ENCODE results near the gene CAMTA1.

Gene CAMTA1

DNA sequence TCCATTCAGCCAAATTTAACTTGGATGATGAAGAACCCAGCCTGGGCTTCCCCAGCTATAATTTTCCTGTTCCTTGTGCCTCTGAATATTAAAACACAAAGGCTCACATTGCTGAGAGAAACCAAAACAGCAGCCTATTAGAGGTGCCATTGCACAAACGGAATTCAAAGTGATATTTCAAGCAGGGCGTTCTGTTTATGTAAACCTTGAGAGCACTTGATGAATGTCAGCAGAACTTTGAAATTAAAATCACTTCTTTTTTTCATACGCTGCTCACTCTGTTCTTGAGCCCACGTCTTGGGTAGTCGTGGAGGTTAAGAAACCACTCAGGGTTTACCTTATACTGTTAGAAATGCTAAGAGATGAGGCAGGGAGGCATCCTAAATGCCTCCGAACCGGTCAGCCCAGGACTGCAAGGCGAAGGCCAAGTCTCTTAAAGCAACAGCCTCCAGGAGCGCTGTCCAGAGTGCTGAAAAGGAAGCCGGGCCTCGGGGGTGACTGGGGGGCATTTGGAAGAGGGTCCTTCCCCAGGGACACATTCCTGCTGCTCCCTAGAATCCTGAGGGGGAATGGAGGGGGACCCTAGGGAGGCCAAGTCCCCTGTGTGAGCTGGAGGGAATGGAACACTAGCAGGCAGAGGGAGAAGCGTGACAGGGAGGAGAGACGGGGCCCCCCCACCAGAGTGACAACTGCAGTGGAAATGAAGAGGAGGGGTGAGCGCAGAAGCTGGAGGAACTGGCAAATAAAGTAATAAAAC lies 831.0 kb downstream of the CAMTA1 start:
- no peak for DNase-seq (ENCODE audit: low read depth)

DNA sequence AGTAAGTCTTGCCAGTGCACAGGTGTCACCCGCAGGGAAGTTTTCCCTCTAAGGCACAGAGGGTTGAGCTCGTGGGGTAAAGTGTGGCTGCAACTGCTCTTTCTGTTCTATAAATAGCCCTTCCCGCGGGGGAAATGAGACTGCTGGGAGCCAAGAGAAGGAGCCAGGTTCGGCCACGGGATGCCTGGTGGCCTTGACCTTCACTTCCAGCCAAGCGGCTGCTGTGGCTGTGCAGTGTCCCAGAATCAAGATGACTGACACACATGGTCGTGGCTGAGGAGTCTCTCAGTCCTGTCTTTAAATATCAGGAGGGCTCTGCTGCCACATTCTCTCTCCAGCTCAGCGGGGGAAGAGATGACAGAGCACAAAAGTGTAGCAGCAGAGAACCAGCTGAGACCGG lies 831.7 kb downstream of the CAMTA1 start:
- no peak for DNase-seq (ENCODE audit: low read depth)

DNA sequence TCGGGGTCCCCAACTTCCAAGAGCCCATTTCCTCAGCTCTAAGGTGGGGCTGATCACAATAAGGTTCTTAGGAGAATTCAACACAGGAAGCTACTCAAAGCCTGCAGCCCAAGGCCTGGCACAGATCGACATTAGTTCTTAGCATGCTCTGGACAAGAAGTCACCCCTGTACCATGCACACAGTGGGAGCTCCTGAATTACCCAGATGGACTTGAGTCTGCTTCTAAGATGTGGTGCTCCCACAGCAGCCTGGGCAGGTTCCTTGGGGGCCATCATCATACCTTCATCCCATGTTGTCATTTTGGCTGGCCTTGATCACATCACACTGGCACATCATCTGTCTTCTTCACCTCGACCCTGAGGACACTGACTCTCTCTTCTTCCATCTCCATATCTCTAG lies 832.6 kb downstream of the CAMTA1 start:
- no peak for DNase-seq (ENCODE audit: low read depth)

DNA sequence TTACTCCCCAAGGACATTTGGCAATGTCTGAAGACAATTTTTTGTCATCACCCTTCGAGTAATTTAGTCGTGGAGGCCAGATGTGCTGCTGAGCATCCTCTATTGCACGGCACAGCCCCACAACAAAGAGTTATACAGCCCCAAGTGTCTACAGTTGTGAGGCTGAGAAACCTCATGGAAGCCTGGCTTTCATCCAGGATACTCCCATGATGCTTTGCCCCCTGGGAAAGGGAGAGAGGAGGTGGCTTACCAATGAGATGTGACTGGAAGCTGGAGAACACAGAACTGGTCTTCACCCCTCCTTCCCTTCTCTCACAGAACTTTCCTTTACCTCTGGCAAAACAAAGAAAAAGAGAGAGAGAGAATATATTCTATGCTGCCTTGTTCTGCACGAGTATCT lies 834.9 kb downstream of the CAMTA1 start:
- DNase-seq (ENCODE audit: low read depth): no peak

DNA sequence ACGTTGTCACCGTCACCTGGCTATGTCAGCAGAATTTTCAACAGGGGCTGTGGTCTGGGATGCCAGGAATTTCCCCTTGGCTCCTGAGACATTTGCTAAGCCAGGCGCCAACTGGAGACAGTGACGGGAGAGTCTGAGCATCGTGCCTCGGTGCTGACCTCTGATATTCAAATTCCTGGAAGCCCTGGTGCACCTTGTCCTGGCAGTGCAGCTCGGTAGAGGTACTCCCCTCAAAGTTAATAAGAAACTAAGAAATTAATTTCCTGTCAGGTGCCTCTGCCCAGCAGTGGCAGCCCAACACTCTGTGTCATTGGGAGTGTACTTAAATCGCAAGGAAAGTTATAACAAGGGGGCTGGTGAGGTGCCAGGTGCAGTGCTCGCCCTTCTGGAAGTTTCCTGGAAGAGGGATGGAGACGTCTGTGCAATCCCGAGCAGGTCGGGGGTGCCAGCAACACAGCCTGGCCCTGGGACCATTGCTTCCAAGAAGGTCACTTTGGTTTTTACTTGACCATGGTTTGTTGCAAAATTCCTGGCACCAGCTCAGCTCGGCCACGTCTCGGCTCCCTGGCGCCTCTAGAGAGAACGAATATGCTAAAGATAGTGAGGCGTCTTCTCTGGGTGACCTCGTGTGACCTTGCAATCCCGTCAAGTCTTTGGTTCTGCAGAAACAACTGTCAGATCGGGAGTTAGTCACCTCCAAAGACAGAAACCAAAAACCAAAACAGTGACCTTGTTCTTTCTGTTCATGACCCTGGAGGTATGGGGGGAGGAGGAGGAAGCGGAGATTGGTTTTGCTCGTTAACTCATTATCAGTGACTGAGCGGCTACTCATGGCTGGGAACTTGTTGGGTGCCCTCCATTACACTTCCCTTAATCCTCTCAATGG lies 836.3 kb downstream of the CAMTA1 start:
- no peak for DNase-seq (ENCODE audit: low read depth)

DNA sequence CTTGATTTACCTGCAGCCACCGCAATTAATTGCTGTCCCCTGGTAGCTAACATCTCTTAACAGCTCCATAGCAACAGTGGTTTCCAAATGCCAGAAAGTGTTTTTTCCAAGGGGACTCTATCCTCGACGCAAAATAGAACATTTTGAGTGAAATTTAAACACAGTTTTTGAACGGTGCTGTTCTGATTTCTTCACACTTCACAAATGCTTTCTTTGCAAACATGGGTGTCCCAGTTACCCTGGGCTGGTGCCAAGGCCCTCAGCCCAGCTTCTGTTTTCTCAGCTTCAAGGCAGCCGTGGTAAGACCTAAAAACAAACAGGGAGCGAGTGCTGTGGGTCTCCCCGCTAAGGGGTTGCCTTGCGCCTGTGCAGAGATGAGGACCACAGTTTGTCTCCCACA lies 838.6 kb downstream of the CAMTA1 start:
- DNase-seq (ENCODE audit: low read depth): no peak

DNA sequence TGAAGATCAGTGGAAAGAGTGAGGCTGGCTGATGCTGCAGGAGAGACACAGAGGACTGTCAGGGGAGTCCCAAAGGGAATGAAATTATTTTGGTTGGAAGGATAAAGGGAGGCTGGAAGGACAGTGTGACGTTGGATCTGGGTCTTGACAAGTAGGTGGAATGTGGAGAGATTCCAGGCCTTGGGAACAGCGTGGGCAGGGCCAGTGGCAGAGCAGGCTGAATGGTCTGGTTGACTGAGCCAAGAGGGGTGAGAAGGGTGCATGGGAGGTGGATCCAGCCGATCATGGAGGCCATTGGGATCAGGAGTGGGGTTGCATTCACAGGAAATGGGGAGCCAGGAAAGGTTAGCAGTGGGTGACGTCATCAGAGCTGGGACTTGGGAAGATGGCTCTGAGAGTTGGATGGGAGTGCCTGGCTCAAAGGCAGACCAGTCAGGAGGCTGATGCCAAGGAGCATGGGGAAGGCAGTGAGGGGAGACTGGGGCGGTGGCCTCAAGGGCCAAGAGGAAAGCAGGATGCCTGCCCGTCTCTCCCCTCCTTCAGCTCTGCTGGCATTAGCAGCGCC lies 839.6 kb downstream of the CAMTA1 start:
- no peak for DNase-seq (ENCODE audit: low read depth)

DNA sequence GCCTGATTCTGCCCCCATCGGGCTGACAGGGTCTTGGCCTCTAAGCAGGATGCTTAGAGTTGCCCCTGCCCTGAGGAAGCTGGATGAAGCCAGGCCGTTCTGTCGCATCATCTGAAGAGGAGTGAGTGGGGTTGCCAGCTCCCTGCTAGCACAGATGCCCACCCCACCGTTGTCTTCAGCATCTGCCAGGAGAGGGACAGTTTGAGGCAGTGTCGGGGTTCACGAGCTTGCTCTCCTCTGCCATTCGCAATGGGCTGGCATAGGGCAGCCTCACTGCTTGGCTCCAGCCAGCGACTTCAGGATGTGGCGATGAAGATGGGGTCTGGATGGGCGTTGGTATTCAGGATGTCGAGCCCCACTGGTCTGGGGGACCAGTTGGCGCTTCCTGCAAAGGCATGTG lies 840.1 kb downstream of the CAMTA1 start:
- DNase-seq (ENCODE audit: low read depth): no peak

DNA sequence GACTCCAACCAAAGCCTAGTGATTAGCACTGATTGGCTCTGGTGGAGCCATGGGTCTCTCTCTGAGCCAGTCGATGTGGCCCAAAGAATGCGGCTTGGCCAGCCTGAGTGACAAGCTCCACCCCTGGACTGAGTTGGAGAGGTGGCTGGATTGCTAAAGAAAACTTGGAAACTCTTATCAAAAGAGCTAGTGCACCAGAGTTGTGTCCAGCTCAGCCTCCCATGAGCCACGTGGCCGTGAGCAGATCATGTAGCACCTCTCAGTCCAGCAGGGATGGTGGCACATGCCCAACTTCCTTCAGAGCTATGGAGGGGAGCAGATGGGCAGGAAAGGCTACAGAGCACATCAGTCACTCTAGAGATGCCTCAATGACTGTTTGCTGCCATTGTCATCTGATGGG lies 843.0 kb downstream of the CAMTA1 start:
- no peak for DNase-seq (ENCODE audit: low read depth)

DNA sequence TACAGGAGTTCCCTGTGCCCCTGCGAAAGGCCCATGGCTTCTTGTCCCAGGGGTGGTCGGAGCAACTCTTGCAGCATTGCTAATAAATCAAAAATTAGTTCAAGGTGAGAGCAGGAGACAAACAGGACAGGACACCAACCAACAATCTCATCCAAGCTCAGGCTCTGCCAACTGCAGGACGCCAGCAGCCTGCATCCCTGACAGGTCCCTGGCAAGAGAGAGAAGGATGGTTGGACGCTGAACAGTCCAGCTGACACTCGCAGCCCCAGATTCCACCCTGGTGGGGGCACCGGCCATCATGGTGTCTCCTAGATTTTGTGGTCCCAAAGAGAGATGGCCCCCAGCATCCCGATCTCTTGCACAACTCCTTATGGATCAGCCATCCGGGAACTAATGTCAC lies 843.8 kb downstream of the CAMTA1 start:
- no peak for DNase-seq (ENCODE audit: low read depth)

DNA sequence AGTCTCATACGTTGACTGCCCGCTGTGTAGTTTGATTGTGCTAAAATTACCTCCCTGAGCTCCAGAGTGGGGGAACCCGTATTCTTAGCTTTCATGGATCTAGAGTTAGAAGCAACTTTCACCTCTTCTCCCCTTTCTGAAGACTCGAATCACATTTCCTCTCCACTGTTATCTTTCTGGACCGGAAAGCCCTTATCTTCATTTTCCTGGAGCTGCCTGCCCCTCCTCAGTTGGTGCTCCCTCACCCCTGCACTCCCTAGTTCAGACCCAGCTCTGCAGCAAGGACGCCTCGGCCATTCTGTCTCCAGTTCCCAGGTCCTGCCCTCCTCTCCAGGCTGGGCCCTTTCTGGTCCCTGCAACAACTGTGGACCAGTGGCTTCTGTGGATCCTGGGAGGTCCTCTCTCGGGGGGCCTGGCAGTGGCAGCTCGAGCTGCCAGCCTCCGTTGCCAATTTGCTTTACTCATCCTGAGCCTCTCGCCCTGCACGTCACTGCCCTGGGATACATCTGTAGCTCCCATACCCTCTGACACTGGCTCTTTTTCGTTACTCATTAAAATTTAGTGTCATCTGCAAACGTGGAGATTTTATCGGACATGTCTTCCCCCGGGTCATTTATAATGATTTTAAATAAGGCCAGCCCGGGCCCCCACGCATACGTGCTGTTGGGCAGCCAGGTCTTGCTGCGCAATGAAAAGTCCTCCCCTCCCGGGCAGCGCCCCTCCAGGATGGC lies 844.4 kb downstream of the CAMTA1 start:
- DNase-seq (ENCODE audit: low read depth): no peak

DNA sequence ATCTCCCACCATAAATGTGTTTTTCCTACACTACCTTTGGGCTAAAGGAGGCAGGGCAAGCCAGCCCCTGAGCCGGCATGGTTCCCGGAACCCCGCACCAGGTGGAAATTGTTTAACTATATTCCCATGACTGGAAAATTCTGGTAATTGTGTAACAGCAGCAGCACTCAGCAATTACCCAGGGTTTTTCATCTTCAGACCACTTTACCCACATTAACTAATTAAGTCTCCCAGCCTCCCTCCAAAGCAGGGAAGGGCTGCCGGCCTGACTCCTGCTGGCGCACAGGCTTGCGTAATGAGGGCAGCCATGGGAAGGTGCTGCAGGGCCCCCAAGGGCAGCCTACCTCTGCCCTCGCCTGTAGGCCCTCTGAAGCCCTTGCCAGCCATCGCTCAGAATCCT lies 845.1 kb downstream of the CAMTA1 start:
- no peak for DNase-seq (ENCODE audit: low read depth)

DNA sequence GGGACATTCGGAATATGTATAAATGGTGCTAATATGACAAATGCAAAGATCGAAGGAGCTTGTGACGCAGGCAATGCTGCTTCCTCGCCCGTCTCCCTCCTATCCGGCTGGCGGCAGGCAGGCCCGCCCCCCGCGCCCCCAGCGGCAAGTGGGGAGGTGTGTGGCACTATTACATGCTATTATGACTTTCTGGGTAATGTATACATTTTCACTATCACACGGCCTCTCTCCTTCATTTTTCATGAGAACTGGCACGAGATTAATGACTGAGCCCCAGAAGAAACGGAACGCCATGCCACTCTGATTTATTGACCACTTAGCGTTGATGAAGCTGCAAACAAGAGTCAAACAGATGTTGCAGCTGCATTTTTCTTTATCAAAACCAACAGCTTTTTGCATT lies 846.9 kb downstream of the CAMTA1 start:
- DNase-seq (ENCODE audit: low read depth): no peak

DNA sequence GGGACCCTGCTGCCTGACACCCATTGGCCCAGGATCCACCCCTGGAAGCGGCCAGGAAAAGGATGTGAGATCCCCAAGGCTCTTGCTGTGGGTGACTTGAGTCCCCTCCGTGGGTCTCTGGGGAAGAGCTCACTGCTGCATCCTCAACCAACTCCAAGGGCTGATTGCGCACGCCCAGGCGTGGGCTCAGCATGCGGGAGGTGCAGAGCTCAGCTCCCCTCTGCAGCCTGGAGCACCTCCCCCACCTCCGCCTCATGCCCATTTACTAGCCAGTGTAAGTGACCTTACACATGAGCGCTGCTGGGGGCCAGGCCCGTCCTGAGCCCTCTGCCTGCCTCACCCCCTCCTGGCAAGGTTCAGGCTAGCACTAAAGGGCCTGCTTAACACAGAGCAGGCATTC lies 847.4 kb downstream of the CAMTA1 start:
- DNase-seq (ENCODE audit: low read depth): no peak

DNA sequence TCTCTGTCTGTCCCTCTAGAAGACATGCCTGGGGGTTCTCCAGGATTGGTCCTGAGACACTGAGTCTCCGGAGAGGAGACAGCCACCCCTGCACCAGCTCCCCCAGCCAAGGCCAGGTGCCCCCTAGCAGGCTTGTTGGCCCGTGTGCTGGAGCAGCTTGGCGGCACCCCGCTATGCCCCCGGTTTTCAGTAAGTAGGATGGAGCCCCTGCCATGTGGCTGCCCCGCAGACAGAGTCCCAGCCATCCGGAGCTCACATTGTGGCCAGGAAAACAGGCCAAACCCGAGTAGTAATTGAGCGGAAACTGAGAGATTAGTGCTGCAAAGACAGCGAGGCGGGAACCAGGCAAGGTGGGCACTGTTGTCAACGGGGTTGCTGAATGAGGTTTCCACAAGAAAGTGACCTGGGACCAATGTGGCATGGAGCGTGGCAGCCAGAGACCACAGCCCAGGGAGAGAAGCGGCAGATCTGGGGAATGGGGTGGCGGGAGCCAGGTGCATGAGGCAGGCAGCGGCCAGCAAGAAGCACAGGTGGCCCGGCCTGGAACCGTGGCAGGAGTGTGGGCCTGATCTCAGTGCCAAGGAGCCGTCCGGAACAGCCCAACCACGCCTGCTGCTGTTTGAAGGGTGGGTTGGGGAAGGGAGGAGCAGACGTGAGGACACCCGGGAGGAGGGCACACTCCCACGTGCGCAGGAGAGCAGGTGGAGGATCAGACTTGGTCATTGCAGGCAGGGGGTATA lies 848.4 kb downstream of the CAMTA1 start:
- DNase-seq (ENCODE audit: low read depth): no peak

DNA sequence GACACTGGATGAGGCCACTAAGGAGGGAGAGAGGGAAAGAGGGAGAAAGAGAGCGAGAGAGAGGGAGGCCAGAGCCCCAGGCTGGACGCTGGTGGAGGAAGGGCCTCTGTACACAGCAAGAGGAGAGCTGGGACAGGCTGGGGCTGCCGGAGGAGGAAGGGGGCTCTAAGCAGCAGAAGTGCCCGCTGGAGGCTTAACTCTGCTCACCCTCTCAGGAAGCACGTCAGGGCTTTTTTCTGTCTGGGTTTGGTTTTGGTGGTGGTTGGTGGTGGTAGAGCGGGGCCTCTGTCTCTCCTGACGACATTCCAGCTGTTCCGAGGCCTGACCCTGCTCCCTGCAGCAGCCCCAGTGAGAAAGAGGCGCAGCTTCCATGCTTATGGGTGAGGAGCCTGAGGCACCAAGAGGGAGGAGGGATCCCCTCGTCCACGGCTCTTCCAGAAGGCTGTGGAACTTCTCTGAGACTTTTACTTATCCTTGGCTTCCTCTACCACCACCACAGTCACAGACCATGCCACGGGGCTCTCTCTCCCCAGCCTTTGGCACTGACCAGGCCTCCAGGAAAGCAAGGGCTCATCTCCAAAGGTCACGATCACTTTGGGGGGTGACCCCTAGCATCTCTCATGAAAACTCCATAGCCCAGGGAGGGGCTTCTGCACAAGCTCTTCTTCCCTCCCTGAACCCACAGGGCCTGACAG lies 849.4 kb downstream of the CAMTA1 start:
- DNase-seq (ENCODE audit: low read depth): no peak

DNA sequence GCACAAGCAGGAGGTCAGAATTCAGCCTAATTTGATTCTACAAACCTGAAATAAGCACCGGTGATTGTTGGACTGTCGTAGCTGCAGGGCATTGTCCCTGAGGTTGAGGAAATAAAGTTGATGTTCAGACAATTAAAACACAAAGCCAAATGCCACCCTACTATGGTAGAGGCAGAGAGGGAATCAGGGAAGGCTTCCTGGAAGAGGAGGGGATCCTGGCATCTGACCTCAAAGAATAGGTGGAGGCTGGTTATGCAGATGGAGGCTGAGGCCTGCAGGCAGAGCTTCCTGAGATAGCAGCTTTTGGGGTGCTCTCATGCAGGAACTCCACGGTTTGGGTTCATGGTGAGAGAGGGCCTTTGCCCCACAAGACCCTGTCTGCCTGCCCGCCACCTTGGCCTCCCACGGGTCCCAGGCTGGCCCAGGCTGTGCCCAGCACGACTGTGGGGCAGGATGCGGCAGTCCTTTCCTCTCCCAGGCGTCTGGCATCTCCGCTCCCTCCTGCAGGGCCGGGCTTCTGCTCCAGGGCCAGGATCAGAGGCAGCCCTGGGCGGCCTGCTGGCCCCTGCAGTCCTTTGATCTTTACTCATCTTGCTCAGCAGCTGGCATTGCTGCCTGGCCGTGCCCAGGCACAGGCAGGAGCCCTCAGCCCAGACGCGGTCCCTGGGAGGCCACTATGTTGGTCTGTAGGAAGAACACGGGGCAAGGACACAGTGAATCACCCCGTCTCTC lies 851.7 kb downstream of the CAMTA1 start:
- no peak for DNase-seq (ENCODE audit: low read depth)

DNA sequence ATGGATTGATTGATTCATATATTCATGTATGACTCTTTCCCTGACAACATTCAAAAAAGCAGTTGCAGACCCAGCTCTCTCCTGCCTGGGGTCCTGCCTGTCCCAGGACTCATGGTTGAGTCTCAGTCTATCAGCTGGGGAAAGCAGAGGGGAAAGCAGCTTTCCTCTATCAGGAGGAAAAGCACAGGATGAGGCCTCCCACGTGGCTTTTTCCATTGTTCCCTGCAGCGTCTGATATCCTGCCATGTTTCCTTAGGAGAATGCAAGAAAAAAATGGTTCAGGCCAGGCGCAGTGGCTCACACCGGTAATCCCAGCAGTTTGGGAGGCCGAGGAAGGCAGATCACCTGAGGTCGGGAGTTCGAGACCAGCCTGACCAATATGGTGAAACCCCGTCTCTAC lies 852.8 kb downstream of the CAMTA1 start:
- no peak for DNase-seq (ENCODE audit: low read depth)

DNA sequence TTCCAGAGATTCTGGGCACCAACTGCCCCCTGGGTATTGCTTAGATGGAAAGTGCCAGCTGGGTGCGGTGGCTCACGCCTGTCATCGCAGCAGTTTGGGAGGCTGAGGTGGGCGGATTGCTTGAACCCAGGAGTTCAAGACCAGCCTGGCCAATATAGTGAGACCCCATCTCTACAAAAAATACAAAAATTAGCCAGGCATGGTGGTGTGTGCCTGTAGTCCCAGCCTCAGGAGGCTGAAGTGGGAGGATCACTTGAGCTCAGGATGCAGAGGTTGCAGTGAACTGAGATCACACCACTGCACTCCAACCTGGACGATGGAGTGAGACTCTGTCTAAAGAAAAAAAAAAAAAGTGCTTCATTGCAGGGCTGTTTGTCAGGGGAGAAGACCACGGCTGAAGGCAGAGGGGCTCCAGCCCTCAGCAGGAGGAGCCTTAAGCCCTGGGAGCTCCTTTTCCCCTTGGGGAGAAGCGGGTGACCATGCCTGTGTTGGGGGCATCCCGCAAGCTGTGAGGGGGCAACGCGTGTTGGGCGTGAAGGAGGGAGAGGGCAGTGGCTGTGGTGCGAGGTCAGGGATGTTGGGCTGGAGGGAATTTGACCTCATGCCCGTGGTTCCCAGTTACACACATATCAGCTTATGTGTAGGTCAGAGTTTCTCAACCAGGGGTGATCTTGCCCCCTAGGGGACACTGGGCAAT lies 854.3 kb downstream of the CAMTA1 start:
- DNase-seq (ENCODE audit: low read depth): no peak

DNA sequence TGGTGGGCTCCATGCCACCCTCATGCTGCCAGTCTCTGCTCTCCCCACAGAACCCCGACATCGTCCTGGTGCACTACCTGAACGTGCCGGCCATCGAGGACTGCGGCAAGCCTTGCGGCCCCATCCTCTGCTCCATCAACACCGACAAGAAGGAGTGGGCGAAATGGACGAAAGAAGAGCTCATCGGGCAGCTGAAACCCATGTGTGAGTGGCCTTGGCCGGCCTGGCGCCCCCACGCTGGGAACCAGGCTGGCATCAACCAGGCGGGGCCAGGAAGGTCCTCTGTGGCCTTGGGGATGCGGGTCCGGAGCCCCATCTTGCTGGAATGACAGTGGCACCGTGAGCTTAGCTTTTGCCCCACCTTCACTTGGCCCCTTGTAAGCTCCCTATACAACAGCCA lies 855.1 kb downstream of the CAMTA1 start:
- no peak for DNase-seq (ENCODE audit: low read depth)
